Brain microvascular endothelial cell (primary cell): ENCODE results near the gene IGSF5.
"Not testable (repeated sequence)": the region's sequence is repeated elsewhere in the genome, so short reads cannot be mapped to it uniquely, and the experiment has no call there.

Experiments
- DNase-seq: peaks from one replicate; pipeline ENCODE4 v3.0.0-alpha.2; 2020
- H3K27ac ChIP-seq: fragments of 250-450 bp; sonication (Bioruptor Pico); 2 replicates; pipeline ENCODE4 v1.5.1; 2020; ENCODE audit warnings: mild to moderate bottlenecking, moderate library complexity
- H3K27me3 ChIP-seq: fragments of 250-450 bp; sonication (Bioruptor Pico); replicated peaks from 2 replicates; pipeline ENCODE4 v1.5.1; 2020; ENCODE audit warnings: mild to moderate bottlenecking
- H3K36me3 ChIP-seq: fragments of 250-450 bp; sonication (Bioruptor Pico); replicated peaks from 2 replicates; pipeline ENCODE4 v1.5.1; 2020; ENCODE audit warnings: mild to moderate bottlenecking
- H3K4me3 ChIP-seq: 2 replicates; pipeline ENCODE4 v1.5.1; 2011; ENCODE audit warnings: low read depth, mild to moderate bottlenecking, control low read depth, low read length, moderate library complexity
- in situ Hi-C: cut with HindIII; loops from 2 replicates; pipeline ENCODE4 v1.10.0; 2017; ENCODE audit warnings: low sequenced_read_pairs, low pct_ligation_motif_present
- TF ChIP-seq, protein P1 (sequence below): IDR thresholded peaks from 2 replicates; pipeline ENCODE4 v1.5.1; 2011; ENCODE audit warnings: low read depth, mild to moderate bottlenecking, moderate library complexity, low read length, control low read depth, inconsistent platforms; ENCODE audit errors: missing control alignments

Gene IGSF5

GRCh38 chr21:39738566-39738965 lies 6.4 kb upstream of the IGSF5 start:
- Histone ChIP-seq H3K4me3 (no peak overlapping the region), H3K27ac (no peak overlapping the region), H3K36me3 (no peaks in the 10 kb centered on the region), H3K27me3 (no peaks in the 10 kb centered on the region)
- DNase-seq: no peak
- in situ Hi-C loops: no loop called here
- TF ChIP-seq, protein P1, sequence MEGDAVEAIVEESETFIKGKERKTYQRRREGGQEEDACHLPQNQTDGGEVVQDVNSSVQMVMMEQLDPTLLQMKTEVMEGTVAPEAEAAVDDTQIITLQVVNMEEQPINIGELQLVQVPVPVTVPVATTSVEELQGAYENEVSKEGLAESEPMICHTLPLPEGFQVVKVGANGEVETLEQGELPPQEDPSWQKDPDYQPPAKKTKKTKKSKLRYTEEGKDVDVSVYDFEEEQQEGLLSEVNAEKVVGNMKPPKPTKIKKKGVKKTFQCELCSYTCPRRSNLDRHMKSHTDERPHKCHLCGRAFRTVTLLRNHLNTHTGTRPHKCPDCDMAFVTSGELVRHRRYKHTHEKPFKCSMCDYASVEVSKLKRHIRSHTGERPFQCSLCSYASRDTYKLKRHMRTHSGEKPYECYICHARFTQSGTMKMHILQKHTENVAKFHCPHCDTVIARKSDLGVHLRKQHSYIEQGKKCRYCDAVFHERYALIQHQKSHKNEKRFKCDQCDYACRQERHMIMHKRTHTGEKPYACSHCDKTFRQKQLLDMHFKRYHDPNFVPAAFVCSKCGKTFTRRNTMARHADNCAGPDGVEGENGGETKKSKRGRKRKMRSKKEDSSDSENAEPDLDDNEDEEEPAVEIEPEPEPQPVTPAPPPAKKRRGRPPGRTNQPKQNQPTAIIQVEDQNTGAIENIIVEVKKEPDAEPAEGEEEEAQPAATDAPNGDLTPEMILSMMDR: no peak

GRCh38 chr21:39739531-39739930 lies 5.5 kb upstream of the IGSF5 start:
- H3K4me3 ChIP-seq, H3K27me3 ChIP-seq, in situ Hi-C loops, H3K27ac ChIP-seq, H3K36me3 ChIP-seq, DNase-seq: not testable (repeated sequence)

DNA sequence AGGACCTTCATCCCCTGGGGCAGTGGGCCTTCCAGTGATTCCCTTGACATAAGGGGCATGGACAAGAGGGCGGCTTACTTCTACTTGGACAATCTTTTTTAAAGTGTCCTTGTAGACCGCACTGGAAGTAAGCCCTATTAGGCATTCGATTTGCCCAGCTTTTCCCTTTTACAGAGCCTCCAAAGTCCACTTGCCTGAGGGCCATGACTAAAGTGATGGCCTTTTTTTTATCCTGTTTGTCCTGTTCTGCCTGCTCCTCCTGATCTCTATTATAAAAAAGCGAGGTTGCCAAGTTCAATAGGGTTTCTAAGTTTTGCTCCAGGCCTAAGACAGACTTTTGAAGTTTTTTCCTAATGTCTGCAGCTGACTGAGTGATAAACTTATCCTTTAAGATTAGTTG lies 2.4 kb upstream of the IGSF5 start:
- in situ Hi-C loops, H3K27ac ChIP-seq, DNase-seq, H3K4me3 ChIP-seq, H3K36me3 ChIP-seq, H3K27me3 ChIP-seq: not testable (repeated sequence)

DNA sequence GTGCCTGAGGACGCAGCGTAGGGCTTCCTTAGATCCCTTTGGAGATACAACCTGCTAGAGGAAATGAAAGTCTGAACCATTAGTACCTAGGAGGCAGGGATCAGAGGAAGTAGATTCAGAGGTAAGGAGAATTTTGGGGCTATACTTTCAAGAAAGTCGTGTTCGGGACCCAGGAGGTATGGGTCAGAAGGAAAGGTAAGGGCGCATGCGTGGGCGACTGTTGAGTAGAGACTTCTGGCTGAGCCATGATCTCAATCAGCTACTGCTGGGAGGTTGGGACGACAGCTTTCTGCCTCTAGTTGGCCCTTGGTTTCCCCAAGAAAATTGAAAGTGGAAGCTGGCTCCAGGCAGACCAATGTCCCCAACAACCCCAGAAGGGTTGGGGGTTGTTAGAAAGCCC lies 349 bp downstream of the IGSF5 start:
- H3K4me3 ChIP-seq, H3K27me3 ChIP-seq, in situ Hi-C loops, H3K27ac ChIP-seq, DNase-seq, H3K36me3 ChIP-seq: not testable (repeated sequence)

DNA sequence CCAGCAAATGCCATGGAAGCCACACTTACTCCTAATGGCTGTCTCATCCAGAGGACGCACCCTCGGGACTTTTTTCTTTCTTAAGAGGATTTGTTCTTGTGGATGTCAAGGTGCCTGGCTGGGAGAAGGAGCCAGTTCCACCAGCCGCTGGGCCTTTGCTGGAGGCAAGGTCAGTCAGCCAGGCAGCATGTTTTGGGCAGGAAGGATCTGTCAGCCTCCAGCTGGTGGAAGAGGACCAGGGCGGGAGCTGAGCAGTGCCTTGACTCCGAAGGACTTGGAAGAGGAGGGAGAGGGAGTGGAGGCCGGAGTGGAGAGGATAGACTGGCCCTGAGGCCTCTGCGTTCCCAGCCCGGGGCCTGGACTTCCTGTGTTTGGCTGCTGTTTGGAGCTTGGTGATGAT lies 5.7 kb downstream of the IGSF5 start:
- in situ Hi-C loops: no loop called here
- no peak for DNase-seq
- TF ChIP-seq, protein P1: no peak

GRCh38 chr21:39754811-39755210 lies 9.8 kb downstream of the IGSF5 start:
- in situ Hi-C loops: no loop called here
- TF ChIP-seq, protein P1: no peak
- no peak for DNase-seq
- Histone ChIP-seq H3K36me3 (no peaks in the 10 kb centered on the region), H3K27me3 (no peaks in the 10 kb centered on the region), H3K4me3 (no peak overlapping the region), H3K27ac (no peak overlapping the region)

More for the DNA sequence above, 5.7 kb downstream of the IGSF5 start:
- no peaks in the 10 kb centered on the region for H3K27me3 ChIP-seq
- no peak overlapping the region for H3K27ac ChIP-seq
- H3K36me3 ChIP-seq: no peaks in the 10 kb centered on the region
- H3K4me3 ChIP-seq: no peak overlapping the region

DNA sequence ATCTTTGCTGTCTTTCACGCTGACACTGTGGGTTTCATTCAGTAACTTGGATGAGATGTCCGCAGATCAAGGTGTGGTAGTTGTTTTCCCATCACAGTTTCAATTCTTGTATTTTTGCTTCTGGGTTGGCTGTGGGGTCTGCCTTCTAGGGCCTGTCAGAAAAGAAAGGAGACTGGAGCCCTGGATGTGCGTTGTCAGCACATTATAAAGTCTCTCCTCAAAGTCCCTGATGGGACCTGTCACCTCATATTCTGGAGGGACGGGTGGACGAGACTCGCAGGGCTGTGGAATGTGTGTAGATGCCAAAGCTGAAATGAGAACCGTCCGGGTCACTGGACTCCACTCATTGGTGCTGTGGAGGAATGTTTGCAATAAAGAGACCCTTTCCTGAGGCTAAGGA lies 11.3 kb downstream of the IGSF5 start:
- no peak for DNase-seq
- in situ Hi-C loops: no loop called here
- Histone ChIP-seq H3K27ac (no peak overlapping the region), H3K4me3 (no peak overlapping the region), H3K36me3 (no peaks in the 10 kb centered on the region), H3K27me3 (no peaks in the 10 kb centered on the region)
- TF ChIP-seq, protein P1: no peak
